ENCODE results near the gene RMI1. TPM values are rescaled to one million over a fixed set of nuclear protein-coding genes. Genes with fewer than 3 reads are reported as not detected.

RMI1 gene
- total and polyA plus RNA-seq, 2 experiments from 2014 or later: 4.2 to 5.8 TPM

GRCh38 chr9:83988411-83988810, 7.8 kb downstream of the RMI1 start:
- WGBS (ENCODE audit: low lambda C conversion rate, missing lambda C conversion rate): 93% methylated on average over 2 of the region's 2 CpGs
- Histone ChIP-seq H3K36me3 (replicated peaks; ENCODE audit: insufficient read depth, low read depth) (no peaks in the 10 kb centered on the region), H3K27ac (no peak overlapping the region), H3K27me3 (no peaks in the 10 kb centered on the region), H3K4me2 (no peak overlapping the region), H3K9me3 (ENCODE audit: low read depth) (no peaks in the 10 kb centered on the region), H4K20me1 (ENCODE audit: insufficient read depth, poor library complexity, severe bottlenecking) (no peaks in the 10 kb centered on the region), H3K9me2 (replicated peaks; ENCODE audit: insufficient read depth) (no peaks in the 10 kb centered on the region), H3K79me2 (peaks cover 49% of the 10 kb centered on the region), H3K4me3 (no peak overlapping the region), H3K4me1 (ENCODE audit: insufficient read depth) (no peaks in the 10 kb centered on the region), H2AFZ (no peak overlapping the region)
- TF ChIP-seq EZH2 (IDR thresholded peaks at IDR 0.05; ENCODE audit: borderline replicate concordance): no peak
- TF ChIP-seq EZH2phosphoT487 (IDR thresholded peaks at IDR 0.05; ENCODE audit: low read depth, severe bottlenecking, unreplicated experiment): no peak
- TF ChIP-seq CTCF (IDR thresholded peaks at IDR 0.05; ENCODE audit: poor library complexity): no peak
- no peak for DNase-seq (ENCODE audit: low spot score)

DNA sequence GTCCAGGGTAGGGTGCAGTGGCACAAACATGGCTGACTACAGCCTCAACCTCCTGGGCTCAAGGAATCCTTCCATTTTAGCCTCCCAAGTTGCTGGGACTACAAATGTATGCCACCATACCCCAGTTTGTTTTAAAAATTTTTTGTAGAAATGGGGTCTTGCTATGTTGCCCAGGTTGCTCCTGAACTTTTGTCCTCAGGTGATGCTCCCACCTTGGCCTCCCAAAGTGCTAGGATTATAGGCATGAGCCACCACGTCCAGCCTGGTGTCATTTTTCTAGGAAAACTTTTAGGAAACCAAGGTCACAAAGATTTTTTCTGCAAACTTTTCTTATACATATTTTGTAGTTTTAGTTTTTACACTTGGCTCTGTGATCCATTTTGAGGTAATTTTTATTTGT, 10.8 kb downstream of the RMI1 start:
- no peak overlapping the region for H2AFZ ChIP-seq
- no peak overlapping the region for H3K4me2 ChIP-seq
- H3K9me2 ChIP-seq (replicated peaks; ENCODE audit: insufficient read depth): no peaks in the 10 kb centered on the region
- no peak for DNase-seq (ENCODE audit: low spot score)
- H3K36me3 ChIP-seq (replicated peaks; ENCODE audit: insufficient read depth, low read depth): no peaks in the 10 kb centered on the region
- H4K20me1 ChIP-seq (ENCODE audit: insufficient read depth, poor library complexity, severe bottlenecking): no peaks in the 10 kb centered on the region
- H3K79me2 ChIP-seq: peaks cover 36% of the 10 kb centered on the region
- 96% methylated on average over 1 of the region's 1 CpG for WGBS (ENCODE audit: low lambda C conversion rate, missing lambda C conversion rate)
- no peak for TF ChIP-seq CTCF (IDR thresholded peaks at IDR 0.05; ENCODE audit: poor library complexity)
- TF ChIP-seq EZH2phosphoT487 (IDR thresholded peaks at IDR 0.05; ENCODE audit: low read depth, severe bottlenecking, unreplicated experiment): no peak
- no peak for TF ChIP-seq EZH2 (IDR thresholded peaks at IDR 0.05; ENCODE audit: borderline replicate concordance)
- no peak overlapping the region for H3K4me3 ChIP-seq
- H3K27ac ChIP-seq: no peak overlapping the region
- no peaks in the 10 kb centered on the region for H3K4me1 ChIP-seq (ENCODE audit: insufficient read depth)
- H3K9me3 ChIP-seq (ENCODE audit: low read depth): no peaks in the 10 kb centered on the region
- no peaks in the 10 kb centered on the region for H3K27me3 ChIP-seq

GRCh38 chr9:83992407-83992806, 11.8 kb downstream of the RMI1 start:
- Histone ChIP-seq H2AFZ (no peak overlapping the region), H3K36me3 (replicated peaks; ENCODE audit: insufficient read depth, low read depth) (no peaks in the 10 kb centered on the region), H3K9me3 (ENCODE audit: low read depth) (no peaks in the 10 kb centered on the region), H3K79me2 (peaks cover 40% of the 10 kb centered on the region), H3K27me3 (no peaks in the 10 kb centered on the region), H3K9me2 (replicated peaks; ENCODE audit: insufficient read depth) (no peaks in the 10 kb centered on the region), H3K4me2 (no peak overlapping the region), H3K4me3 (no peak overlapping the region), H3K27ac (no peak overlapping the region), H3K4me1 (ENCODE audit: insufficient read depth) (no peaks in the 10 kb centered on the region), H4K20me1 (ENCODE audit: insufficient read depth, poor library complexity, severe bottlenecking) (no peaks in the 10 kb centered on the region)
- TF ChIP-seq EZH2phosphoT487 (IDR thresholded peaks at IDR 0.05; ENCODE audit: low read depth, severe bottlenecking, unreplicated experiment): no peak
- 61% methylated on average over 1 of the region's 1 CpG for WGBS (ENCODE audit: low lambda C conversion rate, missing lambda C conversion rate)
- peak; percentile 36 for DNase-seq (ENCODE audit: low spot score)

GRCh38 chr9:83992901-83993300, 12.3 kb downstream of the RMI1 start:
- Histone ChIP-seq H3K27ac (no peak overlapping the region), H3K4me3 (no peak overlapping the region)

More at GRCh38 chr9:83992901-83993300, 12.3 kb downstream of the RMI1 start:
- no peak for DNase-seq (ENCODE audit: low spot score)
- H2AFZ ChIP-seq: no peak overlapping the region
- no peak overlapping the region for H3K4me2 ChIP-seq
- no peaks in the 10 kb centered on the region for H3K27me3 ChIP-seq
- H3K4me1 ChIP-seq (ENCODE audit: insufficient read depth): no peaks in the 10 kb centered on the region
- TF ChIP-seq EZH2phosphoT487 (IDR thresholded peaks at IDR 0.05; ENCODE audit: low read depth, severe bottlenecking, unreplicated experiment) (no peak), EZH2 (IDR thresholded peaks at IDR 0.05; ENCODE audit: borderline replicate concordance) (no peak), CTCF (IDR thresholded peaks at IDR 0.05; ENCODE audit: poor library complexity) (no peak)
- H3K36me3 ChIP-seq (replicated peaks; ENCODE audit: insufficient read depth, low read depth): no peaks in the 10 kb centered on the region
- no peaks in the 10 kb centered on the region for H3K9me2 ChIP-seq (replicated peaks; ENCODE audit: insufficient read depth)
- peaks cover 35% of the 10 kb centered on the region for H3K79me2 ChIP-seq
- H3K9me3 ChIP-seq (ENCODE audit: low read depth): no peaks in the 10 kb centered on the region
- no peaks in the 10 kb centered on the region for H4K20me1 ChIP-seq (ENCODE audit: insufficient read depth, poor library complexity, severe bottlenecking)
